ENCODE measurements around the gene CELA2B.

DNA sequence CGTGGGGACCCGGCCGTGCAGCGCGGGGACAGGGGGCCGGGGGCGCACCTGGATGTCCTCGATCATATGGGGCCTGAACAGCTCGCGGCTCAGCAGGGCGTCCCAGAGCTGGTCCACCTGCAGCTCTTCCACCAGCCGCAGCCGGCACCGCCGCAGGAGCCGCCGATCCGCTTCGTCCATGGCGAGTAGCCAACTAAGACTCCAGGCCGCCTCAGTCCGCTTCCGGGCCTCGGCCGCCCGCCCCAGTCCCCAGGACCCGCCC is 48.0 kb downstream of the CELA2B start, which contains the start of gene CASP9:
- no peak for TF ChIP-seq ZNF274 (IDR thresholded peaks at IDR 0.05; ENCODE audit: low read depth, low read length)
- no peak for TF ChIP-seq YY1 (IDR thresholded peaks at IDR 0.05; ENCODE audit: insufficient read depth, insufficient read length)
- TF ChIP-seq SUZ12 (IDR thresholded peaks at IDR 0.05; ENCODE audit: extremely low read depth, insufficient read depth, insufficient read length): no peak

All from NT2/D1 (cell line).